Measurements from ENCODE around the gene ITGA3.

DNA sequence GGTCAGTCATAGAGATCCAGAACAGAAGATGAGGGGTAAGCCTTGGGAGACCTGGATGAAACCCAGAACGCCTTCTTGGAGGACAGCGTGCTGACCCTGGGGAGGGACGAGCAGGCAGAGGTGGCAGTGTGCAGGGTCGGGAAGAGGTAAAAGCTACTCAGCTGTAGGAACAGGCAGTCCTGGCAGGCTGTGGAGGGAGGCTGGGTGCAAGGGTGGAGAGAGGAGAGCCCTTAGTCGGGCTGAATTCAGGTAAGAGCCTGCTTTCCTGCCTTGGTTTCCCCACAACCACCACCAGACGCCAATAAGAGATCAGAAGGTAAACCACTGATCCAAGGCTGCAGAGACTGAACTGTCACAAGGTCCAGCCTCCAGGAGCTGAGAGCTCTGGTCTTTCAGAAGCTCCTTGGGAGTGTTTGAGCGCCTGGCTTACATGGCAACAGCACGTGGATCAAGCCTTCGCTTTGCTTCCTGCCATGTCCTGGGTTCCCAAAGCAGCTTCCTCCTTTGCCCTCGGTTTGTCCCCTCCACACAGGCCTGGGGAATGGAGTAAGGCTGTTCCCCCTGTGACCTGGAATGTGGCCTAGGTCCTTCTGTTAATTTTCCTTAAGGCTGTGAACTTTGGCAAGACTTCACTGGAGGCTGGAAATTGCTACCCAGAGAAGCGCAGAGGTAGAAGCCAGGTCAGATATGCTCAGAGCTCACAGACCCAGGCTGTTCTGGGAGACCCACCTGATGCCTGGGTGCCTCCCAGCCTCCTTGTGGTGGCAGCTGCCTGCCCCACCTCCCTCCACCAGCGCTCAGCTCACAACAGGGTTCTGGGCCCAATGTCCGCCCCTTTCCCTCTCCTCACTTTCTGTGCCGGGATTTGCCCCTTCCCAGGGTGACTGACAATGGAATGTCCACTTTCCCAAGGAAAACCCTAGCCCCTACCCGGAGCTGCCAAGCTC, 35.3 kb downstream of the ITGA3 start:
- TF ChIP-seq CTCF (conservative IDR thresholded peaks at IDR 0.05; ENCODE audit: low read depth, low read length) = no peak
- TF ChIP-seq EZH2 (IDR thresholded peaks at IDR 0.05; ENCODE audit: borderline replicate concordance, low read depth, low read length, poor library complexity, severe bottlenecking) = no peak

Measured in A673 (cell line).